Suprapubic skin (tissue), 4 donors: ENCODE results near the gene NEU4. TPM values are rescaled to one million over a fixed set of nuclear protein-coding genes. Genes with fewer than 3 reads are reported as not detected.

ENCODE experiments used
- DNase-seq, 2 donors: peaks; one replicate each; pipeline ENCODE4 v3.0.0-alpha.2; 2019; ENCODE audit warnings: low spot score in 2 of 2
- H3K27ac ChIP-seq: fragments of 200-600 bp; sonication (generic); one replicate; pipeline ENCODE4 v1.5.1; 2019
- H3K27me3 ChIP-seq: fragments of 200-600 bp; sonication (generic); one replicate; pipeline ENCODE4 v1.5.1; 2019
- H3K36me3 ChIP-seq: fragments of 200-600 bp; sonication (generic); one replicate; pipeline ENCODE4 v1.5.1; 2019
- H3K4me1 ChIP-seq: fragments of 200-600 bp; sonication (generic); one replicate; pipeline ENCODE4 v1.5.1; 2019
- H3K4me3 ChIP-seq: fragments of 200-600 bp; sonication (generic); one replicate; pipeline ENCODE4 v1.5.1; 2019; ENCODE audit warnings: mild to moderate bottlenecking
- H3K9me3 ChIP-seq: fragments of 200-600 bp; sonication (generic); one replicate; pipeline ENCODE4 v1.5.1; 2019
- EP300 ChIP-seq: sonication (generic); formaldehyde crosslinking; IDR thresholded peaks from one replicate; pipeline ENCODE4 v1.6.1; 2017; ENCODE audit warnings: antibody characterized with exemption
- POLR2A ChIP-seq, 2 donors: fragments of 450-650 bp; IDR thresholded peaks; one replicate each; pipeline ENCODE4 v1.6.1; 2017; ENCODE audit warnings: antibody characterized with exemption in 2 of 2, mild to moderate bottlenecking in 2 of 2, moderate library complexity in 2 of 2
- POLR2AphosphoS5 ChIP-seq, 3 donors: sonication (generic); formaldehyde crosslinking; IDR thresholded peaks; one replicate each; pipeline ENCODE4 v1.6.1; 2017; ENCODE audit warnings: antibody characterized with exemption in 3 of 3
- WGBS: methylation state at CpG from one replicate; pipeline ENCODE4 v1.1.5; 2018; 5-methylcytosine and 5-hydroxymethylcytosine counted together
- total RNA-seq, 4 donors: library from RNA; depleted of rRNA; stranded (reverse); fragments of >200 nt; gene quantifications; one replicate each; pipeline ENCODE4 v1.1.0, GENCODE V29; 2016
- TF ChIP-seq, protein P1 (sequence below), 2 donors: fragments of 200-600 bp in 1 of 2; fragments of 450-650 bp in 1 of 2; sonication (generic) in 1 of 2; IDR thresholded peaks; one replicate each; pipeline ENCODE4 v1.5.1; 2016 to 2019; ENCODE audit warnings: antibody characterized with exemption in 2 of 2, mild to moderate bottlenecking in 1 of 2, moderate library complexity in 1 of 2

NEU4 gene
- total RNA-seq, 4 donors from 2014 or later, result 0.21 to 0.70 TPM; not detected in 2

DNA sequence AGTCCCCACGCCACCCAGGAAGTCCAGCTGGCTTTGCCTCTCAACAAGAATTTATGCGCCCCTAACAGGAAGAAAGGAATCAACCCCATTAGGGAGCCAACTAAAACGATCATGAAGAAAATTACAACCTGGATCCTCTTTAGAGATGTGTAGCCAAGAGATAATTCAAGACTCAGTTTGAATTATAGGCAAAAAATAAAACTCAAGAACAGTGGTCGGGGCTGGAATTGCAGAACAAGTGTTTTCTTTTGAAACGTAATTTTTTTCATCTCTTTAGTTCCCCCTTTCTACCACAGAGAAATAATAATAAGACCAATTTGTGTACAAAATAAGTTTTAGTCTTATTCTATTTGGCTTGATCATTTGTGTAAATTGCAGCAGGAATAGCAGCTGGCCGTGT, 27.3 kb downstream of the NEU4 start:
- DNase-seq, result no peak
- no peak overlapping the region for H3K27ac ChIP-seq
- H3K36me3 ChIP-seq, result no peaks in the 10 kb centered on the region
- no peaks in the 10 kb centered on the region for H3K9me3 ChIP-seq
- no peaks in the 10 kb centered on the region for H3K4me1 ChIP-seq
- peaks cover 16% of the 10 kb centered on the region for H3K27me3 ChIP-seq
- TF ChIP-seq EP300 (no peak), POLR2AphosphoS5 (IDR thresholded peaks at IDR 0.05) (no peak), POLR2A (IDR thresholded peaks at IDR 0.05) (no peak)
- TF ChIP-seq, protein P1, sequence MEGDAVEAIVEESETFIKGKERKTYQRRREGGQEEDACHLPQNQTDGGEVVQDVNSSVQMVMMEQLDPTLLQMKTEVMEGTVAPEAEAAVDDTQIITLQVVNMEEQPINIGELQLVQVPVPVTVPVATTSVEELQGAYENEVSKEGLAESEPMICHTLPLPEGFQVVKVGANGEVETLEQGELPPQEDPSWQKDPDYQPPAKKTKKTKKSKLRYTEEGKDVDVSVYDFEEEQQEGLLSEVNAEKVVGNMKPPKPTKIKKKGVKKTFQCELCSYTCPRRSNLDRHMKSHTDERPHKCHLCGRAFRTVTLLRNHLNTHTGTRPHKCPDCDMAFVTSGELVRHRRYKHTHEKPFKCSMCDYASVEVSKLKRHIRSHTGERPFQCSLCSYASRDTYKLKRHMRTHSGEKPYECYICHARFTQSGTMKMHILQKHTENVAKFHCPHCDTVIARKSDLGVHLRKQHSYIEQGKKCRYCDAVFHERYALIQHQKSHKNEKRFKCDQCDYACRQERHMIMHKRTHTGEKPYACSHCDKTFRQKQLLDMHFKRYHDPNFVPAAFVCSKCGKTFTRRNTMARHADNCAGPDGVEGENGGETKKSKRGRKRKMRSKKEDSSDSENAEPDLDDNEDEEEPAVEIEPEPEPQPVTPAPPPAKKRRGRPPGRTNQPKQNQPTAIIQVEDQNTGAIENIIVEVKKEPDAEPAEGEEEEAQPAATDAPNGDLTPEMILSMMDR (IDR thresholded peaks at IDR 0.05), result no peak
- no peak overlapping the region for H3K4me3 ChIP-seq
- WGBS, result 62% methylated on average over 6 of the region's 6 CpGs

DNA sequence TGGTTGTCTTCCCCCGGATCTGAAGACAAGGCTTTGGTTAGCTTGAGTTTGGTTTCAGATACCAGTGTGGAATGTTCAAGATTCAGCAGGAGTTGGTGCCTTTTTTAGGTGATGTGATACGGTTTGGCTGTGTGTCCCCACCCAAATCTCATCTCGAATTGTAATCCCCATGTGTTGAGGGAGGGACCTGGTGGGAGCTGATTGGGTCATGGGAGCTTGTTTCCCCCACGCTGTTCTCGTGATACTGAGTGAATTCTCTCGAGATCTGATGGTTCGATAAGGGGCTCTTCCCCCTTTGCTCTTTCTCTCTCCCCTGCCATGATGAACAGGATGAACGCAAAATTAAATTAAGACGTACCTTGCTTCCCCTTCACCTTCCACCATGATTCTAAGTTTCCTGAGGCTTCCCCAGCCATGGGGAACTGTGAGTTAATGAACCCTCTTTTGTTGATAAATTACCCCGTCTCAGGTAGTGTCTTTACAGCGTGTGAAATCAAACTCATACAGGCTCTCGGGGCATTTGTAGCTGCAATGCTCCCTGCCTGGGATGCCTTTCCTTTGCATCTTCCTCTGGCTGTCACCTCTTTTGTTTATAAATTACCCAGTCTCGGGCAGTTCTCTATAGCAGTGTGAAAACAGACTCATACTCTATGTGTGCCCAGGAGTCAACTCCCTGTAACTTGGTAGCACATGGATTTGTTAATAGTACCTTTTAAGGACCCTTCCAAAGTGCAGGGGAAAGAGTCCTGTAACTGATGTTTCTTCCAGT, 28.4 kb downstream of the NEU4 start:
- H3K9me3 ChIP-seq, result no peaks in the 10 kb centered on the region
- TF ChIP-seq POLR2AphosphoS5 (IDR thresholded peaks at IDR 0.05), result no peak
- TF ChIP-seq POLR2A (IDR thresholded peaks at IDR 0.05), result no peak
- TF ChIP-seq, protein P1 (IDR thresholded peaks at IDR 0.05), result no peak
- no peak for TF ChIP-seq EP300
- H3K27me3 ChIP-seq, result peaks cover 9% of the 10 kb centered on the region
- H3K36me3 ChIP-seq, result no peaks in the 10 kb centered on the region
- no peak overlapping the region for H3K4me3 ChIP-seq
- WGBS, result 53% methylated on average over 13 of the region's 13 CpGs
- no peak for DNase-seq
- H3K27ac ChIP-seq, result no peak overlapping the region
- H3K4me1 ChIP-seq, result no peaks in the 10 kb centered on the region

DNA sequence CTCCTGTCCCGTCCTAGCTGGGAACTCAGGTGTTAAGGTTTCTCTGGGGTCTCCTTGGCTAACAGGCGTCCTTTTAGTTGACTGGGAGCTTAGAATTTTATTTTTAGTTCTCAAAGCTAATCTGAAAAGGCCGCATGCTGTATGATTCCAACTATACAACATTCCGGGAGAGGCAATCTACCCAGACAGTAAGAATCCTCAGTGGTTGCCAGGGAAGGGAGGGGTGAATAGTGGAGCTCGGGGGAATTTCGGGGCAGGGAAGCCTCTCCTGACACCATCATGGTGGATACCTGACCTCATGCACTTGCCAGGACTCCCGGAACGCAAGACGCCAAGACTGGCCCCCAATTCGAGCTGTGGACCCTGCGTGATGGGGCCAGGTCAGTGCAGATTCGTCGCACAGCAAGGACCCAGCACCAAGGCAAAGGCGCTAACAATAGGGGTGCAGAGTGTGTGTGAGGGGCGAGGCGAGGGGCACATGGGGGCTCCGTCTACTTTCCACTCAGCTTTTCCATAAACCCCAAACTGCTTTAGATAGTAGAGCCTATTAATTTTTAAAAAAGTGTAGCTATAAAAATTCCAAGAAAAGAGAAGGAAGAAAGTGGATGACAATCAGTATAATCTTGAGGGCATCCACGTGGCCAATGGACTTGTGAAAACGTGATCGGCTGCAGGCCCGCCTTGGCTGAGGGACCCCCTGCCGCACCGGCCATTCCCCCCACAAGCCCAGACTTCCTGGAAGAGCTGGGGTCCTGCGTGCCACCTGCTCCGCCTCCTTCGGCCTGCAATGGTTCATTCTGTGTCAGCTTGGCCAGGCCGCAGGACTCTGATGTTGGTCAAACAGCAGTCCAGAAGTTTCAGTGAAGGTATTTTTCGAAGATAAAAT, 32.4 kb downstream of the NEU4 start:
- TF ChIP-seq POLR2A (IDR thresholded peaks at IDR 0.05) (no peak), POLR2AphosphoS5 (IDR thresholded peaks at IDR 0.05) (no peak), EP300 (no peak)
- TF ChIP-seq, protein P1 (IDR thresholded peaks at IDR 0.05), result no peak
- H3K27ac ChIP-seq, result no peak overlapping the region
- no peak overlapping the region for H3K4me3 ChIP-seq
- DNase-seq, result peak in 1 of 2 donors; percentile 65
- peaks cover 8% of the 10 kb centered on the region for H3K27me3 ChIP-seq
- no peaks in the 10 kb centered on the region for H3K36me3 ChIP-seq
- H3K4me1 ChIP-seq, result peaks cover 32% of the 10 kb centered on the region
- 70% methylated on average over 28 of the region's 28 CpGs for WGBS
- no peaks in the 10 kb centered on the region for H3K9me3 ChIP-seq

DNA sequence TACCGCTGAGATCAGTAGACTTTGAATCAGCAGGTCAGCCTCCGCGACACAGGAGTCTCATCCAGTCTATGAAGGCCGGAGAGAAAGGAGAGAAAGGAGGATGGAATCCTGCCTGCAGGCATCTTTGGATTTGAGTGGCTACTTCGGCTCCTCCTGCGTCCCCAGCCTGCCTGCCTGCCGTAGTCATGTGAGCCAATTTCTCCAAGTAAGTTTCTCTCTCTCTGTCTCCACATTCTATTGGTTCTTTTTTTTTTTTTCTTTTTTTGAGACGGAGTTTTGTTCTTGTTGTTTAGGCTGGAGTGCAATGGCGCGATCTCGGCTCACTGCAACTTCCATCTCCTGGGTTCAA, 33.0 kb downstream of the NEU4 start:
- H3K27ac ChIP-seq, result no peak overlapping the region
- no peak for TF ChIP-seq POLR2A (IDR thresholded peaks at IDR 0.05)
- TF ChIP-seq, protein P1 (IDR thresholded peaks at IDR 0.05), result no peak
- TF ChIP-seq EP300, result no peak
- TF ChIP-seq POLR2AphosphoS5 (IDR thresholded peaks at IDR 0.05), result no peak
- H3K9me3 ChIP-seq, result no peaks in the 10 kb centered on the region
- no peaks in the 10 kb centered on the region for H3K36me3 ChIP-seq
- H3K4me1 ChIP-seq, result peaks cover 33% of the 10 kb centered on the region
- peak in 1 of 2 donors; percentile 49 for DNase-seq
- peaks cover 6% of the 10 kb centered on the region for H3K27me3 ChIP-seq
- WGBS, result 83% methylated on average over 11 of the region's 11 CpGs
- H3K4me3 ChIP-seq, result no peak overlapping the region
